A549 (cell line): ENCODE results near the gene CYB5D1. TPM values are rescaled to one million over a fixed set of nuclear protein-coding genes. Genes with fewer than 3 reads are reported as not detected.
A peak's percentile ranks its signal among the peaks of the same experiment; 100 is the strongest.

Source experiments
- ATAC-seq, 2 experiments: fragments of 200-7000 bp in 1 of 2; fragments of >200 bp in 1 of 2; cut with Nextera tagmentation in 1 of 2; cut with Tn5 transposase in 1 of 2; 3 replicates each; pipeline versions ENCODE4 v1.8.0 to v1.9.1; 2018 to 2020; ENCODE audit warnings: mild to moderate bottlenecking in 1 of 2, moderate library complexity in 1 of 2
- CTCF ChIA-PET: fragments of 300-600 bp; sonication (Branson Sonifier 250); formaldehyde crosslinking; extraction: SDS; loops from one replicate; lab custom pipeline; 2021; ENCODE audit warnings: antibody characterized with exemption, inconsistent platforms; lab: Yijun Ruan, JAX
- POLR2A ChIA-PET: fragments of 350-600 bp; formaldehyde crosslinking; extraction: SDS; loops from one replicate; lab custom pipeline; 2021; ENCODE audit warnings: antibody characterized with exemption, inconsistent platforms; lab: Yijun Ruan, JAX
- DNase-seq, 2 experiments: peaks; one replicate each; pipeline versions ENCODE4 v3.0.0 to v3.0.0-alpha.2; 2011 to 2016; ENCODE audit warnings: low read depth in 1 of 2, low spot score in 1 of 2
- FAIRE-seq: peaks from 2 replicates; lab custom pipeline; 2011; peaks lifted over from hg19 to GRCh38; lab: Jason Lieb, UNC
- H3K27ac ChIP-seq, 2 experiments: fragments of >200 bp; sonication (Bioruptor Twin); formaldehyde crosslinking; 3 replicates each; pipeline ENCODE4 v1.5.1; 2016 to 2017
- H3K4me1 ChIP-seq: fragments of >200 bp; sonication (Bioruptor Twin); formaldehyde crosslinking; 3 replicates; pipeline ENCODE4 v1.6.1; 2016
- H3K4me2 ChIP-seq: fragments of >200 bp; sonication (Bioruptor Twin); formaldehyde crosslinking; 3 replicates; pipeline ENCODE4 v1.6.1; 2016
- H3K4me3 ChIP-seq: fragments of >200 bp; sonication (Bioruptor Twin); formaldehyde crosslinking; 3 replicates; pipeline ENCODE4 v1.5.1; 2016
- H3K9me3 ChIP-seq: fragments of >200 bp; sonication (Bioruptor Twin); formaldehyde crosslinking; 3 replicates; pipeline ENCODE4 v1.6.1; 2016
- ATOH8 ChIP-seq: fragments of 250-450 bp; sonication (Bioruptor Pico); IDR thresholded peaks from 2 replicates; pipeline ENCODE4 v1.5.0; 2020; ENCODE audit warnings: low read depth, mild to moderate bottlenecking, moderate library complexity
- BHLHE40 ChIP-seq: IDR thresholded peaks from 2 replicates; pipeline ENCODE4 v1.6.1; 2012; ENCODE audit warnings: low read depth, low read length, inconsistent platforms
- CBX2 ChIP-seq: fragments of 200-600 bp; sonication (generic); IDR thresholded peaks from 2 replicates; pipeline ENCODE4 v1.6.1; 2016; ENCODE audit warnings: low read depth, mild to moderate bottlenecking, borderline replicate concordance
- CHD2 ChIP-seq: fragments of 150-350 bp; IDR thresholded peaks from 2 replicates; pipeline ENCODE4 v1.6.1; 2014; ENCODE audit warnings: low read length; ENCODE audit not compliant: partially characterized antibody
- CHD4 ChIP-seq: fragments of 200-600 bp; sonication (generic); IDR thresholded peaks from 2 replicates; pipeline ENCODE4 v1.6.1; 2016; ENCODE audit warnings: antibody characterized with exemption, mild to moderate bottlenecking, borderline replicate concordance
- CTCF ChIP-seq: fragments of >200 bp; sonication (Bioruptor Twin); formaldehyde crosslinking; IDR thresholded peaks from 3 replicates; pipeline ENCODE4 v1.5.1; 2016
- EHF ChIP-seq: fragments of 250-450 bp; sonication (Bioruptor Pico); IDR thresholded peaks from 2 replicates; pipeline ENCODE4 v1.5.0; 2020; ENCODE audit warnings: mild to moderate bottlenecking
- ELK1 ChIP-seq: fragments of 150-350 bp; IDR thresholded peaks from 2 replicates; pipeline ENCODE4 v1.6.1; 2014; ENCODE audit warnings: low read depth, mild to moderate bottlenecking, low read length
- HDAC2 ChIP-seq: fragments of 200-600 bp; sonication (generic); IDR thresholded peaks from 2 replicates; pipeline ENCODE4 v1.6.1; 2016
- HMGXB4 ChIP-seq: fragments of 250-450 bp; sonication (Bioruptor Pico); IDR thresholded peaks from 2 replicates; pipeline ENCODE4 v1.5.0; 2021; ENCODE audit warnings: mild to moderate bottlenecking, moderate library complexity, borderline replicate concordance
- HOXA7 ChIP-seq: fragments of 250-450 bp; sonication (Bioruptor Pico); IDR thresholded peaks from 2 replicates; pipeline ENCODE4 v1.5.0; 2020; ENCODE audit warnings: mild to moderate bottlenecking, moderate library complexity
- HOXB13 ChIP-seq: fragments of 250-450 bp; sonication (Bioruptor Pico); IDR thresholded peaks from 2 replicates; pipeline ENCODE4 v1.5.0; 2020; ENCODE audit warnings: low read depth, mild to moderate bottlenecking, moderate library complexity
- JUN ChIP-seq, 2 experiments: fragments of >200 bp; sonication (Bioruptor Twin); formaldehyde crosslinking; IDR thresholded peaks; 2 replicates in 1 of 2; 3 replicates in 1 of 2; pipeline ENCODE4 v1.6.1; 2016 to 2017
- KDM5A ChIP-seq: fragments of 200-600 bp; sonication (generic); IDR thresholded peaks from 2 replicates; pipeline ENCODE4 v1.6.1; 2016; ENCODE audit warnings: antibody characterized with exemption, mild to moderate bottlenecking
- MAX ChIP-seq: IDR thresholded peaks from 2 replicates; pipeline ENCODE4 v1.6.1; 2012
- MYC ChIP-seq: IDR thresholded peaks from 2 replicates; pipeline ENCODE4 v1.6.1; 2012; ENCODE audit warnings: mild to moderate bottlenecking, inconsistent platforms, low read length, improper control_type of control experiment, borderline replicate concordance
- NFE2L2 ChIP-seq: fragments of 150-350 bp; conservative IDR thresholded peaks from 2 replicates; pipeline ENCODE4 v1.6.1; 2014; ENCODE audit warnings: low read length
- NR3C1 ChIP-seq: fragments of >200 bp; sonication (Bioruptor Twin); formaldehyde crosslinking; IDR thresholded peaks from 3 replicates; pipeline ENCODE4 v1.6.1; 2017
- PHF8 ChIP-seq: fragments of 200-600 bp; sonication (generic); IDR thresholded peaks from 2 replicates; pipeline ENCODE4 v1.6.1; 2016; ENCODE audit warnings: low read depth, mild to moderate bottlenecking, antibody characterized with exemption, moderate library complexity, borderline replicate concordance
- POLR2A ChIP-seq: IDR thresholded peaks from 2 replicates; pipeline ENCODE4 v1.6.1; 2012; ENCODE audit warnings: mild to moderate bottlenecking, low read length
- RAD21 ChIP-seq, 2 experiments: fragments of >200 bp in 1 of 2; sonication (Bioruptor Twin) in 1 of 2; formaldehyde crosslinking in 1 of 2; IDR thresholded peaks in 1 of 2; conservative IDR thresholded peaks in 1 of 2; 2 replicates in 1 of 2; 3 replicates in 1 of 2; pipeline ENCODE4 v1.6.1; 2012 to 2018; ENCODE audit warnings: inconsistent platforms in 1 of 2
- REST ChIP-seq: fragments of 200-600 bp; sonication (generic); IDR thresholded peaks from 2 replicates; pipeline ENCODE4 v1.6.1; 2016; ENCODE audit warnings: antibody characterized with exemption, mild to moderate bottlenecking, moderate library complexity
- SMC3 ChIP-seq: fragments of >200 bp; sonication (Bioruptor Twin); formaldehyde crosslinking; IDR thresholded peaks from 3 replicates; pipeline ENCODE4 v1.6.1; 2018; ENCODE audit warnings: inconsistent platforms
- SREBF2 ChIP-seq: fragments of 450-650 bp; IDR thresholded peaks from 2 replicates; pipeline ENCODE4 v1.6.1; 2014; ENCODE audit warnings: mild to moderate bottlenecking, moderate library complexity
- USF2 ChIP-seq: fragments of 450-650 bp; IDR thresholded peaks from 2 replicates; pipeline ENCODE4 v1.6.1; 2014; ENCODE audit warnings: antibody characterized with exemption
- ZNF302 ChIP-seq: fragments of 250-450 bp; sonication (Bioruptor Pico); IDR thresholded peaks from 2 replicates; pipeline ENCODE4 v1.9.0; 2021; ENCODE audit warnings: inconsistent platforms, mild to moderate bottlenecking, moderate library complexity
- WGBS: methylation state at CpG from one replicate; pipeline ENCODE4 v1.1.6; 2017; ENCODE audit errors: missing lambda C conversion rate; 5-methylcytosine and 5-hydroxymethylcytosine counted together
- polyA plus RNA-seq, 4 experiments: library from polyadenylated mRNA; depleted of rRNA in 3 of 4; stranded (reverse); fragments of >200 nt; fragmentation: RNase III in 1 of 4; extraction: RNeasy Plus Mini Kit Qiagen cat#74134 plus additional on column Dnase treatment in 1 of 4; gene quantifications; 2 replicates in 3 of 4; 3 replicates in 1 of 4; pipeline ENCODE4 v1.2.3, GENCODE V29; 2011 to 2017
- TF ChIP-seq, protein P1 (sequence below): IDR thresholded peaks from 2 replicates; pipeline ENCODE4 v1.6.1; 2012

CYB5D1 gene
- polyA plus RNA-seq, 2 of the 4 experiments (the other 2 are of a cell fraction): 20.4 to 28.2 TPM

- FAIRE-seq (peak; percentile 97), ATAC-seq (peak; percentile 66 to 86), DNase-seq (peak; percentile 78 to 93)
- H3K4me2 ChIP-seq: peak overlapping the region; percentile 61
- POLR2A ChIA-PET: interaction anchor here (0.5 to 1.7 kb wide), 2 partner anchors 9 to 44 kb away, joined by 4 to 5 read pairs; no protein-coding TSS in a partner anchor
- H3K4me3 ChIP-seq: no peak overlapping the region
- CTCF ChIA-PET: interaction anchor here (0.8 to 25.1 kb wide), 22 partner anchors 9 to 207 kb away, joined by 3 to 677 read pairs (median 4); partner anchors contain the start of genes CHD3, KDM6B and WRAP53
- peaks cover 23% of the 10 kb centered on the region; the same call in 2 of the 3 replicates for H3K4me1 ChIP-seq
- 32% methylated on average over 33 of the region's 60 CpGs for WGBS
- H3K9me3 ChIP-seq: no peaks in the 10 kb centered on the region
- H3K27ac ChIP-seq: no peak overlapping the region
- no peak for TF ChIP-seq KDM5A
- TF ChIP-seq HMGXB4 (CRISPR knock-in tag): 0 out of 2 replicates have a peak, but pooled peaks have one; percentile 42
- no peak for TF ChIP-seq NFE2L2
- peak; percentile 98 for TF ChIP-seq SMC3
- peak; percentile 81 for TF ChIP-seq MAX
- no peak for TF ChIP-seq ATOH8 (CRISPR knock-in tag)
- no peak for TF ChIP-seq HDAC2
- no peak for TF ChIP-seq CHD2
- no peak for TF ChIP-seq HOXB13
- no peak for TF ChIP-seq CBX2
- TF ChIP-seq REST: no peak
- TF ChIP-seq EHF (CRISPR knock-in tag): no peak
- TF ChIP-seq NR3C1: no peak
- no peak for TF ChIP-seq USF2
- TF ChIP-seq SREBF2: no peak
- peak; percentile 65; the same call in 1 of the 2 replicates for TF ChIP-seq MYC
- peak in 1 of 2 experiments; percentile 49; a peak in 1 of 5 replicates for TF ChIP-seq JUN (IDR thresholded peaks at IDR 0.05)
- no peak for TF ChIP-seq HOXA7
- TF ChIP-seq CHD4: no peak
- TF ChIP-seq, protein P1, sequence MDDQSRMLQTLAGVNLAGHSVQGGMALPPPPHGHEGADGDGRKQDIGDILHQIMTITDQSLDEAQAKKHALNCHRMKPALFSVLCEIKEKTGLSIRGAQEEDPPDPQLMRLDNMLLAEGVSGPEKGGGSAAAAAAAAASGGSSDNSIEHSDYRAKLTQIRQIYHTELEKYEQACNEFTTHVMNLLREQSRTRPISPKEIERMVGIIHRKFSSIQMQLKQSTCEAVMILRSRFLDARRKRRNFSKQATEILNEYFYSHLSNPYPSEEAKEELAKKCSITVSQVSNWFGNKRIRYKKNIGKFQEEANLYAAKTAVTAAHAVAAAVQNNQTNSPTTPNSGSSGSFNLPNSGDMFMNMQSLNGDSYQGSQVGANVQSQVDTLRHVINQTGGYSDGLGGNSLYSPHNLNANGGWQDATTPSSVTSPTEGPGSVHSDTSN: peak; percentile 52; the same call in 1 of the 2 replicates
- TF ChIP-seq ZNF302 (CRISPR knock-in tag): no peak
- no peak for TF ChIP-seq PHF8
- peak; percentile 26; the same call in 1 of the 2 replicates for TF ChIP-seq POLR2A
- TF ChIP-seq BHLHE40: no peak
- peak; percentile 98 for TF ChIP-seq CTCF
- TF ChIP-seq ELK1: no peak
- peak; percentile 98 for TF ChIP-seq RAD21 (conservative IDR thresholded peaks at IDR 0.05 in 1 of 2, IDR thresholded peaks at IDR 0.05 in 1 of 2)
Measured at GRCh38 chr17:7851438-7852261, 6.2 kb upstream of the CYB5D1 start.
